Measurements from ENCODE around the gene ACSL3.

DNA sequence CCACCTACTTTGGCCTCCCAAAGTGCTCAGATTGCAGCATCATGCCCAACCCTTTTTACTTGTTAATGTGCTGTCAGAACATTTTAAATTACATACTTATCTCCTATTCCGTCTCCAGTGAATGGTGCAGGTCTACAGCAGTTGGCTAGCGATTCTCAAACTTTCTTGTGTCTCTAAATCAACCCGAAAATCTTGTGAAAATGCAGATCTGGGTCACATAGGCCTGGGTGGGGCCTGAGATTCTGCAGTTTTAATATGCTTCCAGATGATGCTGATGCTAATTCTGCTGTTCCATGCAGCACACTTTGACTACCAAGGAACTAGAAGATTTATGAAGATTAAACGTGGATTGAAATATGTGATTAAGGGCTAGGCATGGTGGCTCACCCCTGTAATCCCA is 14.8 kb upstream of the ACSL3 start:
- TF ChIP-seq, protein P1, sequence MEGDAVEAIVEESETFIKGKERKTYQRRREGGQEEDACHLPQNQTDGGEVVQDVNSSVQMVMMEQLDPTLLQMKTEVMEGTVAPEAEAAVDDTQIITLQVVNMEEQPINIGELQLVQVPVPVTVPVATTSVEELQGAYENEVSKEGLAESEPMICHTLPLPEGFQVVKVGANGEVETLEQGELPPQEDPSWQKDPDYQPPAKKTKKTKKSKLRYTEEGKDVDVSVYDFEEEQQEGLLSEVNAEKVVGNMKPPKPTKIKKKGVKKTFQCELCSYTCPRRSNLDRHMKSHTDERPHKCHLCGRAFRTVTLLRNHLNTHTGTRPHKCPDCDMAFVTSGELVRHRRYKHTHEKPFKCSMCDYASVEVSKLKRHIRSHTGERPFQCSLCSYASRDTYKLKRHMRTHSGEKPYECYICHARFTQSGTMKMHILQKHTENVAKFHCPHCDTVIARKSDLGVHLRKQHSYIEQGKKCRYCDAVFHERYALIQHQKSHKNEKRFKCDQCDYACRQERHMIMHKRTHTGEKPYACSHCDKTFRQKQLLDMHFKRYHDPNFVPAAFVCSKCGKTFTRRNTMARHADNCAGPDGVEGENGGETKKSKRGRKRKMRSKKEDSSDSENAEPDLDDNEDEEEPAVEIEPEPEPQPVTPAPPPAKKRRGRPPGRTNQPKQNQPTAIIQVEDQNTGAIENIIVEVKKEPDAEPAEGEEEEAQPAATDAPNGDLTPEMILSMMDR (IDR thresholded peaks at IDR 0.05), result no peak
- no peak for TF ChIP-seq POLR2A (IDR thresholded peaks at IDR 0.05)

All from Peyer's patch (tissue), 4 donors.